ENCODE measurements around the gene SLC6A19. TPM values are rescaled to one million over a fixed set of nuclear protein-coding genes. Genes with fewer than 3 reads are reported as not detected.

Gene SLC6A19
- total and polyA plus RNA-seq, 10 of the 15 experiments (the other 5 are each of a cell fraction or from before 2014, with no cell fraction given): 0.01 to 0.03 TPM; not detected in 8

- TF ChIP-seq E4F1 (IDR thresholded peaks at IDR 0.05; ENCODE audit: borderline replicate concordance, partially characterized antibody) (no peak), SUZ12 (IDR thresholded peaks at IDR 0.05; ENCODE audit: unreplicated experiment) (no peak), STAT3 (IDR thresholded peaks at IDR 0.05; ENCODE audit: low read depth, low read length) (no peak), NFXL1 (IDR thresholded peaks at IDR 0.05; ENCODE audit: borderline replicate concordance) (no peak), ZZZ3 (IDR thresholded peaks at IDR 0.05; ENCODE audit: control insufficient read depth, insufficient read length, low read depth) (no peak), ESRRA (IDR thresholded peaks at IDR 0.05; ENCODE audit: low read length) (no peak), MAX (IDR thresholded peaks at IDR 0.05; ENCODE audit: low read depth, low read length) (no peak), SUPT20H (IDR thresholded peaks at IDR 0.05; ENCODE audit: borderline replicate concordance, control insufficient read depth, low read depth, low read length) (no peak), MEF2A (IDR thresholded peaks at IDR 0.05; ENCODE audit: insufficient read depth, low read depth, low read length) (no peak), NR2C1 (IDR thresholded peaks at IDR 0.05) (no peak), MTA2 (IDR thresholded peaks at IDR 0.05; ENCODE audit: low read depth) (no peak)
Observed at GRCh38 chr5:1257841-1258240, 56.4 kb downstream of the SLC6A19 start (continued).

Data from GM12878 (cell line).